K562 (cell line): Measurements from ENCODE around the gene PLEKHG3. TPM values are rescaled to one million over a fixed set of nuclear protein-coding genes. Genes with fewer than 3 reads are reported as not detected.

Source experiments
- ATAC-seq: fragments of 200-7000 bp; cut with Tn5 transposase; 3 replicates; pipeline ENCODE4 v1.9.1; 2020; ENCODE audit warnings: moderate library complexity
- BruUV-seq: library from RNA; stranded (reverse); fragments of 400-500 nt; replicated peaks from 2 replicates; lab custom pipeline; 2021; lab: Mats Ljungman, UMichigan
- CTCF ChIA-PET: fragments of 300-600 bp; formaldehyde crosslinking; extraction: SDS; loops from one replicate; lab custom pipeline; 2021; ENCODE audit warnings: low intra/inter-chr PET ratio; lab: Yijun Ruan, JAX
- POLR2A ChIA-PET: fragments of 300-600, 350-650 bp; sonication (Branson Sonifier 250); formaldehyde crosslinking; extraction: SDS; loops from one replicate; lab custom pipeline; 2021; ENCODE audit warnings: antibody characterized with exemption, inconsistent platforms; lab: Yijun Ruan, JAX
- DNase-seq, 4 experiments: peaks; one replicate each; pipeline versions ENCODE4 v3.0.0 to v3.0.0-alpha.2; 2011 to 2018; ENCODE audit warnings: low spot score in 3 of 4, mixed read lengths in 3 of 4; ENCODE audit errors: extremely low read depth in 1 of 4
- FAIRE-seq: peaks from 2 replicates; lab custom pipeline; 2011; peaks lifted over from hg19 to GRCh38; lab: Jason Lieb, UNC
- H2AFZ ChIP-seq: 2 replicates; pipeline ENCODE4 v1.6.0; 2011; ENCODE audit warnings: low read depth, low read length, control low read depth, inconsistent platforms
- H3K27ac ChIP-seq: fragments of 200-600 bp; 3 replicates; pipeline ENCODE4 v1.8.0; 2011; ENCODE audit warnings: low read depth, mild to moderate bottlenecking, control low read depth, inconsistent platforms, low read length, moderate library complexity, mixed read lengths; ENCODE audit errors: extremely low read depth
- H3K27me3 ChIP-seq, 2 experiments: fragments of 300-600 bp in 1 of 2; 2 replicates in 1 of 2; 3 replicates in 1 of 2; pipeline versions ENCODE4 v1.6.0 to v1.8.0; 2011; ENCODE audit warnings: inconsistent platforms in 2 of 2, low read length in 2 of 2, mild to moderate bottlenecking in 1 of 2, mixed read lengths in 1 of 2, moderate library complexity in 1 of 2; ENCODE audit not compliant: control insufficient read depth in 2 of 2, insufficient read depth in 2 of 2
- H3K36me3 ChIP-seq: fragments of 300-600 bp; 3 replicates; pipeline ENCODE4 v1.8.0; 2011; ENCODE audit warnings: mild to moderate bottlenecking, low read length, inconsistent platforms; ENCODE audit not compliant: control insufficient read depth, insufficient read depth
- H3K4me1 ChIP-seq, 2 experiments: fragments of 200-600 bp in 1 of 2; replicated peaks in 1 of 2; 2 replicates in 1 of 2; 3 replicates in 1 of 2; pipeline versions ENCODE4 v1.5.1 to v1.8.0; 2011; ENCODE audit warnings: inconsistent platforms in 2 of 2, low read length in 2 of 2, mild to moderate bottlenecking in 1 of 2, mixed read lengths in 1 of 2, moderate library complexity in 1 of 2; ENCODE audit not compliant: control insufficient read depth in 2 of 2, insufficient read depth in 2 of 2
- H3K4me2 ChIP-seq: 2 replicates; pipeline ENCODE4 v1.6.1; 2011; ENCODE audit warnings: low read length, control low read depth, inconsistent platforms, mixed read lengths; ENCODE audit not compliant: insufficient read depth
- H3K4me3 ChIP-seq: fragments of 200-600 bp; sonication (generic), shearing (Covaris generic); 2 replicates; pipeline ENCODE4 v1.5.1; 2016; ENCODE audit warnings: control low read depth, inconsistent platforms
- H3K79me2 ChIP-seq: fragments of 200-600 bp; 3 replicates; pipeline ENCODE4 v1.8.0; 2011; ENCODE audit warnings: low read length, inconsistent platforms; ENCODE audit not compliant: control insufficient read depth, insufficient read depth
- H3K9ac ChIP-seq, 2 experiments: 2 replicates each; pipeline versions ENCODE4 v1.6.0 to v1.6.1; 2011; ENCODE audit warnings: low read depth in 2 of 2, low read length in 2 of 2, control low read depth in 1 of 2, inconsistent platforms in 1 of 2, mild to moderate bottlenecking in 1 of 2, mixed read lengths in 1 of 2; ENCODE audit not compliant: insufficient read depth in 1 of 2
- H3K9me1 ChIP-seq: one replicate; pipeline ENCODE4 v1.6.0; 2011; ENCODE audit warnings: inconsistent platforms, mild to moderate bottlenecking, low read length, moderate library complexity; ENCODE audit not compliant: control insufficient read depth, insufficient read depth
- H3K9me3 ChIP-seq: replicated peaks from 2 replicates; pipeline ENCODE4 v1.5.1; 2011; ENCODE audit warnings: low read depth, low read length, inconsistent platforms; ENCODE audit not compliant: control insufficient read depth, insufficient read depth
- H4K20me1 ChIP-seq: replicated peaks from 2 replicates; pipeline ENCODE4 v1.6.1; 2011; ENCODE audit warnings: low read length, inconsistent platforms, mixed read lengths; ENCODE audit not compliant: control insufficient read depth, insufficient read depth
- MAFF ChIP-seq: IDR thresholded peaks from 2 replicates; pipeline ENCODE4 v1.6.1; 2012; ENCODE audit warnings: low read length, improper control_type of control experiment
- REST ChIP-seq, 2 experiments: fragments of 450-650 bp; formaldehyde crosslinking in 1 of 2; IDR thresholded peaks; 2 replicates each; pipeline versions ENCODE4 v1.4.0 to v1.6.1; 2014 to 2020; ENCODE audit warnings: mild to moderate bottlenecking in 2 of 2, borderline replicate concordance in 1 of 2, low read depth in 1 of 2
- SMARCA4 ChIP-seq: fragments of 450-650 bp; IDR thresholded peaks from 2 replicates; pipeline ENCODE4 v1.6.1; 2016
- THRA ChIP-seq: fragments of 450-650 bp; IDR thresholded peaks from 2 replicates; pipeline ENCODE4 v1.6.1; 2017; ENCODE audit warnings: mild to moderate bottlenecking, moderate library complexity
- USF2 ChIP-seq: sonication (generic); formaldehyde crosslinking; IDR thresholded peaks from 2 replicates; pipeline ENCODE4 v1.5.0; 2020; ENCODE audit warnings: missing genetic modification reagents
- ZBTB9 ChIP-seq: fragments of 450-650 bp; formaldehyde crosslinking; IDR thresholded peaks from 2 replicates; pipeline ENCODE4 v1.4.0; 2020; ENCODE audit warnings: mild to moderate bottlenecking, moderate library complexity
- WGBS: fragments of 100-300 bp; shearing (Covaris generic); methylation state at CpG from one replicate; pipeline ENCODE4 v1.1.6; 2016; ENCODE audit warnings: low coverage, mixed read lengths; ENCODE audit not compliant: insufficient coverage; ENCODE audit errors: missing lambda C conversion rate; 5-methylcytosine and 5-hydroxymethylcytosine counted together
- in situ Hi-C: fragments of 300-500 bp; cut with MboI; formaldehyde crosslinking; loops from 4 replicates; pipeline ENCODE4 v1.15.0; 2018; ENCODE audit warnings: inconsistent platforms, mixed read lengths
- intact Hi-C: fragments of 100-400 bp; cut with micrococcal nuclease; formaldehyde crosslinking; loops from 2 replicates; pipeline ENCODE4 v1.14.2; 2022
- polyA plus RNA-seq, 8 experiments: library from polyadenylated mRNA; depleted of rRNA in 4 of 8; stranded (reverse) in 5 of 8; unstranded in 3 of 8; fragments of >200 nt; fragmentation: Nextera tagmentation in 2 of 8; fragmentation: Illumina TruSeq in 1 of 8; extraction: Ambion mirVana in 2 of 8; extraction: Trizol in 1 of 8; gene quantifications; 2 replicates each; pipeline versions ENCODE4 v1.2.1 to v1.2.3, GENCODE V29; 2011 to 2014; ENCODE audit warnings: inconsistent platforms in 1 of 8, missing spikeins in 1 of 8
- total RNA-seq, 7 experiments: library from RNA; depleted of rRNA in 6 of 7; stranded (reverse); fragments of >200 nt in 6 of 7; fragmentation: Illumina TruSeq in 2 of 7; extraction: Trizol in 2 of 7; gene quantifications; 2 replicates each; pipeline versions ENCODE4 v1.2.1 to v1.2.3, GENCODE V29; 2011 to 2021; ENCODE audit warnings: low replicate concordance in 1 of 7

Gene PLEKHG3
- total and polyA plus RNA-seq, 9 of the 15 experiments (the other 6 are each of a cell fraction or from before 2014, with no cell fraction given), result 0.04 to 0.16 TPM; not detected in 7

- POLR2A ChIA-PET, result no interaction called here
Measured at GRCh38 chr14:64756712-64757111, 52.5 kb downstream of the PLEKHG3 start.

More at GRCh38 chr14:64756712-64757111, 52.5 kb downstream of the PLEKHG3 start:
- CTCF ChIA-PET, result no interaction called here
- no peak overlapping the region for H3K4me3 ChIP-seq
- no peak for TF ChIP-seq ZBTB9
- no peak for TF ChIP-seq MAFF
- no peak for TF ChIP-seq USF2 (CRISPR knock-in tag)
- no peak for TF ChIP-seq REST (IDR thresholded peaks at IDR 0.05; ENCODE audit: borderline replicate concordance)
- TF ChIP-seq REST (CRISPR knock-in tag; IDR thresholded peaks at IDR 0.05; ENCODE audit: low read depth), result no peak
- no peak for TF ChIP-seq SMARCA4
- TF ChIP-seq THRA, result no peak
- DNase-seq (no peak), FAIRE-seq (no peak), ATAC-seq (no peak)
- H3K4me2 ChIP-seq, result no peak overlapping the region
- no peaks in the 10 kb centered on the region for H3K9me3 ChIP-seq
- in situ Hi-C loops (loop anchor here (5.0 kb wide), 1 partner anchor 84 kb away; no protein-coding TSS in a partner anchor), intact Hi-C loops (no loop called here)
- no peak overlapping the region for H3K27ac ChIP-seq
- H4K20me1 ChIP-seq, result peaks cover 9% of the 10 kb centered on the region
- no peaks in the 10 kb centered on the region for H3K79me2 ChIP-seq
- no TSS peak for BruUV-seq
- H3K4me1 ChIP-seq, result peaks cover 4 to 5% of the 10 kb centered on the region in 2 experiments; a peak in 3 of 5 replicates
- no peak overlapping the region for H2AFZ ChIP-seq
- peaks cover 3% of the 10 kb centered on the region for H3K9me1 ChIP-seq
- H3K27me3 ChIP-seq, result peaks cover 10 to 44% of the 10 kb centered on the region in 2 experiments; a peak in 4 of 5 replicates
- 0% methylated on average over 3 of the region's 5 CpGs for WGBS
- no peak overlapping the region for H3K9ac ChIP-seq
- H3K36me3 ChIP-seq, result no peaks in the 10 kb centered on the region
